ENCODE data around the gene LANCL2.
A peak's percentile ranks its signal among the peaks of the same experiment; 100 is the strongest.
"Not testable (repeated sequence)": the region's sequence is repeated elsewhere in the genome, so short reads cannot be mapped to it uniquely, and the experiment has no call there.

LANCL2 gene, protein sequence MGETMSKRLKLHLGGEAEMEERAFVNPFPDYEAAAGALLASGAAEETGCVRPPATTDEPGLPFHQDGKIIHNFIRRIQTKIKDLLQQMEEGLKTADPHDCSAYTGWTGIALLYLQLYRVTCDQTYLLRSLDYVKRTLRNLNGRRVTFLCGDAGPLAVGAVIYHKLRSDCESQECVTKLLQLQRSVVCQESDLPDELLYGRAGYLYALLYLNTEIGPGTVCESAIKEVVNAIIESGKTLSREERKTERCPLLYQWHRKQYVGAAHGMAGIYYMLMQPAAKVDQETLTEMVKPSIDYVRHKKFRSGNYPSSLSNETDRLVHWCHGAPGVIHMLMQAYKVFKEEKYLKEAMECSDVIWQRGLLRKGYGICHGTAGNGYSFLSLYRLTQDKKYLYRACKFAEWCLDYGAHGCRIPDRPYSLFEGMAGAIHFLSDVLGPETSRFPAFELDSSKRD

DNA sequence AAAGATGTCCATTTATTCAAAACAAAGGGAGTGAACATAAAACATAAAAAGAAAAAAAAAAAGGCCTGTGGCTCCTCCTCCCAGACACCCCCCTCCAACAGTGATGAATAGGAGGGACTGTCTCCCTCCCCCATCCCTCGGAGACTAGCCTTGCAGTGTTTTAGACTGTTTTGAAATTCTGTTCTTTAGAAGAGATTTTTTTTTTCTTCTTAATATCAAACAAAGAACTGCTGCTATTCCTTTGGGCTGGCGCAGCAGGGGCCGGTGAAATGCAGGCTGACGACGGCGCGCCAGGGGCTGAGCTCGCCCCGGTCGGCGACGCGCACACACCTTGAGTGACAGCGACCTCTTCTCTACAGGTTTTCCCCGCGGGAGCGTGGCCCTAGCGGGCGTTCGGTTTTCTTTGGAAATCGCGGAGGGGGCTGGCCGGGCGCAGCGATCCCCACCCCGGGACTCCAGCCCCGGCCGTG lies at the start of gene LANCL2:
Gene LANCL2, plus strand, starts transcription at position 133 of the 470 bp plus-strand sequence. CDS start 689 bp downstream, outside the sequence.
- peak; percentile 31 to 41 for DNase-seq (ENCODE audit: low read depth in 2 of 2)

DNA sequence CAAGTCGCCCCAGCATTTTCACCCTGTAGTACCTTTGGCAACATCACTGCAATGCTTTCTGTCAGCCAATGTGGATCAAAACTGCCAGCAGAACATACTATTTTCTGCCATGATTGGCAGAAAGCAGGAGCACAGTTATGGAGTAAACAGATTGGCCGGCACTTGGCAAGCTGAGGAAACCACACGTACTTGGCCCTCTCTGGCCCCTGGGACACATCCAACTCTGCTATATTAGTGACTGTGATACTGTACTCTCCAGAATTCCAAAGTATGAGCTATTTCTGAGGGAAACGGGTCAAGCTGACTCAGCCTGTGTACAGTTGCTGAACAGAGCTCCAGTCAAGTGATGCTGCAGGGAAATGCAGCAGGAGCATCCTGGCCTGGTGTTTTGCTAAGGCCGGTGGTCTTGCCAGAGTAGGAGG lies 39.8 kb upstream of the LANCL2 start:
- DNase-seq (ENCODE audit: low read depth in 2 of 2), result no peak

DNA sequence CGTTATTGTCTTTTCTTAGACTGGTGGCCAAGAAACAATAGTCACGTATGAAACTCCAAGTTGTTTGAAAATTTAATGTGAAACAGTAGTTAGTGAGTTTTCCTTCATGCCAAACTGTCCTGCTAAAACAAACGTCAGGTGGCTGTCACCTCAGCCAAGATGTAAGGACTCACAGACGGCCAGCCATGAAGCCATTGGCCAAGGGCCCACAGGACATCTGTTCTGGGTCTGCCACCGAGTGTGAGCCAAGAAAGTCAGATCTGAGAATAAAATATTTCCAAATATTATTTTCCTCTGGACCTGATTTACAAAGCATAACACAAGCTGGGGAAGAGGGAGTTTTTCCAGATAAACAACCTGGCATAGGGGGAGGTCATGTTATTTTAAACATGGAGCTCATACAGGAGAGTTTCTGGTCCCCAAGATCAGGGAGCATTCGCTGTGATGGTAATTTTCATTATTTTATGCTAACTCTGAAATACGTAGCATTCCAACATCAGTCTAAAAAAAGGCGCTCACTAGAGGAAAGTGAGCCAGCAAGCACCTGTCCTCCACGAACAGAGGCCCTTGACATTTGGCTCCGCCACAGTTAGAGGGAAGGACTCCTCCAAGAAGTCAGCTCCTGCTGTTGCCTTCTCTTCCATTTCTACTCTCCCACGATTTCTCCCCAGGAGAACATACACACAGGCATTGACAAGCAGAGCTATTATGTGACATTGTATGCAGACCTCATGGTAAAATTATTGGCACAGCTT lies 38.9 kb upstream of the LANCL2 start:
- no peak for DNase-seq (ENCODE audit: low read depth in 2 of 2)

GRCh38 chr7:55326945-55327626 lies 38.1 kb upstream of the LANCL2 start:
- DNase-seq (ENCODE audit: low read depth in 2 of 2), result no peak

GRCh38 chr7:55335151-55335550 lies 30.0 kb upstream of the LANCL2 start:
- no peak for DNase-seq (ENCODE audit: low read depth in 2 of 2)

DNA sequence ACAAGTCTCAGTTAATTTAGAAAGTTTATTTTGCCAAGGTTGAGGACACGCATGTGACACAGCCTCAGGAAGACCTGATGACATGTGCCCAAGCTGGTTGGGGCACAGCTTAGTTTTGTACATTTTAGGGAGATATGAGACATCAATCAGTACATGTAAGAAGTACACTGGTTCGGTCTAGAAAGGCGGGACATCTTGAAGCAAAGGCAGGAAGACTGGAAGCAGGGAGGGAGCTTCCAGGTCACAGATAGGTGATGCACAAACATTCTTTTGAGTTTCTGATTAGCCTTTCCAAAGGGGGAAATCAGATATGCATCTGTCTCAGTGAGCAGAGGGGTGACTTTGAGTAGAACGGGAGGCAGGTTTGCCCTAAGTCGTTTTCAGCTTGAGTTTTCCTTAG lies 29.4 kb upstream of the LANCL2 start:
- DNase-seq (ENCODE audit: low read depth in 2 of 2), result no peak

- DNase-seq (ENCODE audit: low read depth in 2 of 2), result no peak
Observed at GRCh38 chr7:55336540-55336939, 28.6 kb upstream of the LANCL2 start.

DNA sequence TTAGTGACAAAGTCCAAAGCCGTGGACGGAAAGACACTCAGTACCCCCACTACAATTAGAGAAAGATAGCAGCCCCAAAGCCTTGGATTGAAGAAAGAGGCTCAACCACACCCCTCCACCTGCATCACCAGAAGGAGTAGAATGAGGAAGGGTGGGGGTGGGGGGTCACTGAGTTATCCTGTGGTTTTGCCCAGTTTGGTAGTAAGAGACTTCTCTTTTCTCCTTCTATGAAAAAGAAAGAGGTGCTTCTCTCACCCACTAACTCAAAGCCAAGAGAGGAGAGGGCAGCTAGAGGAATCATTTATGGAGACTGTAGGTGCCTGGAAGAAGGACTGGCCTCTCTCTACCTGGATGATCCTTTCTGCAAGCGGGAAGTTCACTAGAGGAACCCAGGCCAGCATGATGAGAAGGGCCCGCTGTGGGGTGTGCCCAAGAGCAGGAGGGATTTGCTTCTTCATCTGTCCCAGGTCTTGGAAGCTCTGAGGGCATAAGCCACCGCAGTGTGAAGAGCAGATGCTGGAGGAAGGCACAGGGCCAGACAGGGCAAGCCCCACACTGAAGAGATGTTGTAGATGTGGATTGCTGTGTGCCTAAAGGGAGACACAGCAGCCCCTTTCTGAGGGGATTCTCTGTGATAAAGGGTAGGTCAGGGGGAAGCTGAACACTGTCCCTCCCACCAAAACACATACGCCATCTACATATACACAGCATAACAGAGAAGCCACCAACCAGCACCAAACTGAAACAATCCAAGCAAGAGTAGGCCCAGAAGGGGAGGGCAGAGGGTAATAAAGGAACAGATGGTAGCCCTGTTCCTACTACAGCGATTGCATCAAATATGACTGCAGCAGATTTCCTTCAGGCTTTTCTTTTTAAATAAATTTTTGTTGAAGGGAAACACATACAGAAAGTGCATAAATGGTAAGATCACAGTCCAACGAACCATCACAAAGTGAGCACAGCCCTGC lies 25.8 kb upstream of the LANCL2 start:
- no peak for DNase-seq (ENCODE audit: low read depth in 2 of 2)

DNA sequence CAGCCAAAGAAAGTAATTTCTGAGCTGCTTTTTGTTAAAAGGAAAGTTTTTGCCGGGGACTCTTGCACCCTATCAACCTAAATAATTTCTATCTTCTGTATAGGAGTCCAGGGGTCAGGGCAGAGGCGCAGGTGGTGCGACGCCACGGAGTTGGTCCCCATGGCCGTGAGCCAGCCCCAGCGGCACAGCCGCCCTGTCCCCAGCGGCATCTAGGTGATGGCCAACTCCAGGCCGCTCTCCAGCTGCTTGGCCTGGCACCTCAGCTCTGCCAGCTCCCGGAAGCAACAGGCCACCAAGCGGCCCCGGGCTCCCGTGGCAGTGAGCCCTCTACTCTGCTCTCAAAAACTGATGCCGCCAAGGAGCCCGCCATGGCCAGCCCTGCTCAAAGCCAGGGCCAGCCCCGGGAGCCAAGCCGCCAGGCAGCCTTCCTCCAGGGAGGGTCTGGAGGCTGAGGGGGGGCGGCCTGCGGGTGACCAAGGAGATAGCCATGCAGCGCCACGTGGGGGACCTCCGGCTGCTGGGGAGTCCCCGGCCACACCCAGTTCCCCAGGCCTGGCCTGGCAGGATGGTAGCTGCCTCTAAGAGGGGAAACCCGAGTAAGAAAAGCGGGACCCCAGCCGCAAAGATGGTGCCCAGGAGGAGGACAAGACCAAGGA lies 22.8 kb upstream of the LANCL2 start:
- no peak for DNase-seq (ENCODE audit: low read depth in 2 of 2)

DNA sequence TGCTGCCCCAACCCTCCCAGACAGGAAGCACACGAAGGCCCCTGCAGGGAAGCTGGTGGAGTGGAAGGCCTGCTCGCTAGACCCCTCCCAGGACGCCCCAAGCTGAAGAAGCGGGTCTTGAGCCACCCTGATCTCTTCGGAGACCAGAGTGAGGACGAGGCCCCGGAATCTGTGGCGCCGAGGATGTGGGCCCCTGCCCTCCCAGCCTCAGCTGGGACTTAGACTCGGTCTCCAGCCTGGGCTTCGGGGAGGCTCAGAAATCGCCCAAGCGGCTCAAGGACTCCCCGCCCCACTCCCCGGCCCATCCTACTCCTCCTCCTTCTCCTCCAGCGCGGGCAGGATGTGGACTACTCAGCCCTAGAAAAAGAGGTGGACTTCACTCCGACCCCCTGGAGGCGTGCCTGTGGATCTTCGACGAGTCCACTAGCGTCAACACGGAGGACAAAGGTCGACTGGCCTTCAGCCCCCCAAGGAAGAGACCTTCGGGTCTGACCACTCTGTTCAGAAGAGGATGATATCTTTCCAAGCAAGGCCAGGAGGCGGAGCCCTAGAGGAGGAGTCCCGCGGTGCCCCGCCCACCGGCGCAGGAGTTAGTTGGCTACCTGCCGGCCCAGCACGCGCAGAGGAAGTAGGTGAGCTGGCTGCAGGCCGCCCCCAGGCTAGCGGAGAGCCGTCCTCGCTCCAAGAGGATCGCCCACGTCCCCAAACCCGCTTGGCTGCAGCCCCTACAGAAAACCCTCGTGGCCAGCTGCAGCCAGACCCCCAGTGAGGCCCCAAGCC lies 21.9 kb upstream of the LANCL2 start:
- no peak for DNase-seq (ENCODE audit: low read depth in 2 of 2)

- no peak for DNase-seq (ENCODE audit: low read depth in 2 of 2)
Observed at GRCh38 chr7:55343860-55344606, 21.1 kb upstream of the LANCL2 start.

DNA sequence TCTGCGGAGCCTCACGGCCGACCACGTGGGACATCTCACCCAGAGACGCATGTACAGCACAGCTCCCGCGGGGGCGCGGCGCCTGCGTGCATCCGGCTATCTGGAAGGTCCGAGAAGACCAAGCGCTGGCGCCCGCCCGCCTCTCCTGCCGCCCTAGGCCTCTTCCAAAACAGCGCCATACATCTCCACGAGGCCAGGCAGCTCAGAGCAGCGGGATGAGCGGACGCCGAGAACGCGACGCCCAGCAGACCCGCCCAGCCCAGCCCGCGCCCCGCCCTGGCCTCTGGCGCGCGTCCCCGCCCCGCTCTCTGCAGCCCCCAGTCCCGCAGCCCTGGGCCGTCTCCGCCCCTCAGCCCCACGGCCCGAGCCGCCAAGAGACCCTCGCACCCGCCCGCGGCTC lies 20.3 kb upstream of the LANCL2 start:
- DNase-seq (ENCODE audit: low read depth in 2 of 2), result no peak

DNA sequence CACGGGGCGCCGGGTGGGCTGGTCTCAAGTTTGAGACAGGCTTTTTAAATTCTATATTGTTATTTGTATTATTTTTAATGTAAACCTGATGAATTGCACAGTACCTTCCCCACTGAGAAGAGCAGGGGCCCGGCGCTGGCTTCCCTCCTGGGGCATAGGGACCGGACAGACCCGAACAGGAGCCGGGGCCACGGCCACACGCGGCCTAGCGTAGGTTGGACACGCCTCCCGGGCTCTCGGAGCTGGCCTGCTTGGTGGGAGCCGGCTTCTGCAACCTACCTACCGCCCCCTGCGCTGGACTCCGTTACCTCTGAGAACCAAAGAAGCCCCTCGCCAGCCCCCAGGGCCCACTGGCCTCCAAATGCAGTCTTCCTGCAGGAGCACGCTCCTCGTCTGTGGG lies 19.8 kb upstream of the LANCL2 start:
- no peak for DNase-seq (ENCODE audit: low read depth in 2 of 2)

GRCh38 chr7:55348502-55348901 lies 16.6 kb upstream of the LANCL2 start:
- no peak for DNase-seq (ENCODE audit: low read depth in 2 of 2)

DNA sequence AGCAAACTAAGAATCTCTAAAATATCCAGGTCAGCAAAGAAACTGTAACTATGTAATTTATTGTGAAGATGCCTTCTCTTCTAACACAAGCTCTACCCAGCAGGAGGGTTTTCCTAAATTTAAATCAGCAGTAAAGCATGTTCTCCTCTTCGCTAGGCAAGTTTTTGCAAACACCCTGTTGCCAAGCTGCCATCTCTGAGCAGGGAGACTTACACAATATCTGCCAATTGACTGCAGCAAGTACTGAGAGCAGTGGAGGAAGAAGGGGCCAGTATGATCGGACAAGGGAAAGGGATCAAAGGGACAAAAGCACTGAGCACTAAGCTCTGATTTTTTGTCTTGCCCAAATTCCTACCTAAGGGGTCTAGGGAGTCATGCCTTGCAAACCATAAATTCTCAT lies 16.0 kb upstream of the LANCL2 start:
- no peak for DNase-seq (ENCODE audit: low read depth in 2 of 2)

- DNase-seq (ENCODE audit: low read depth in 2 of 2), result no peak
Observed at GRCh38 chr7:55350281-55350680, 14.9 kb upstream of the LANCL2 start.

DNA sequence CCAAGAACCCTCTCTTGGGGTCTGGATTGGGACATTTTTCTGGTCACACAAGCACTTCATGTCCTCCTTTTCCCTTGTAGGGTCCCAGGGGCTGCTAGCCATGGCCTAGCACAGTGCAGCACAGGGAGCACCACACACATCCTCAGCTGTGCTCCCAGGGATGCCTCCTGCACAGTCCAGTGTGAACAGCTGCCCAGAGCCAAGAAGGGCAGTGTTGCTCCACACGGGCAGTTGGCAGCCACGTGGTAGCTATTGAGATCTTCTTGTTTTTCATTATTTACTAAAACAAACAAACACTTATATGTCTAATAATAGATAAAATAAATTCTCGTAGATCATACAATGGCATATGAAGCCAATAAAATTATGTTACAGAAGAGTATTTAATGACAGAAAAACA lies 13.9 kb upstream of the LANCL2 start:
- no peak for DNase-seq (ENCODE audit: low read depth in 2 of 2)

GRCh38 chr7:55352947-55353273 lies 12.2 kb upstream of the LANCL2 start:
- not testable (repeated sequence) for DNase-seq (ENCODE audit: low read depth in 2 of 2)

DNA sequence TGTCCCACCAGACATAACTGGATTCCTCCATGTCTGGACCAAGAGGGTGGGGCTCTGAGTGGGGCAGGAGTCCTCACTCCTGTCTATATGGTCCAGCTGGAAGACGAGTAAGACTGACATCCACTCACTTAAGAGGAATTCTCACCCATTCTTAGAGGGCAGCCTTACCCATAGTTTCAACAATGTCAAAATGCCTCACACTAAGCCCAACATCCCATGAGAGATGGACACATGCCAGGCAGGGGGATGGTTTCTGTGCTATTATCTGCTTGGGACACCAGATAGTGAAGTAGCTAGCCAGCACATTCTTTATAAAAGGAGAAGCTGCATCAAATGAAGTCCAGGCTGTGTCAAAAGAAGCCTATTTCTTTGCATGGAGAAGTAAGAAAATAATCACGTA lies 4.7 kb upstream of the LANCL2 start:
- DNase-seq (ENCODE audit: low read depth in 2 of 2), result no peak

Data from stimulated activated CD4-positive, alpha-beta T cell treated with anti-CD3 and anti-CD28 coated beads, Interleukin-1b, Interleukin-23, amount 100 ng/mL, for 4 hours (primary cell).